Dedifferentiated amniotic fluid mesenchymal stem cell (primary cell): ENCODE results near the gene CASP6.
"Not testable (repeated sequence)": the region's sequence is repeated elsewhere in the genome, so short reads cannot be mapped to it uniquely, and the experiment has no call there.

Source experiments
- DNase-seq: peaks from one replicate; pipeline ENCODE4 v3.0.0-alpha.2; 2016; ENCODE audit errors: extremely low spot score

The CASP6 gene

DNA sequence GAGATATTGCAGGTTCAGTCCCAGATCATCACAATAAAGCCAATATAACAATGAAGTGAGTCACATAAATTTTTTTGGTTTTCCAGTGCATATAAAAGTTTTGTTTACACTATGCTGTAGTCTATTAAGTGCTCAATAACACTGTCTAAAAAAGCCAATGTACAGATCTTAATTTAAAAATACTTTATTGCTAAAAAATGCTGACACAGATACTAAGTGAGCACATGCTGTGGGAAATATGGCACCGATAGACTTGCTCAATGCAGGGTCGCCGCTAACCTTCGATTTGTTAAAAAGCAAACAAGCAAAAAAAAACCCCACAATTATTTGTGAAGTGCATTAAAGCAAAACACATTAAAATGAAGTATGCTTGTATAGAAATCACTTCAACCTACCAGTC, 16.4 kb upstream of the CASP6 start:
- DNase-seq: no peak

DNA sequence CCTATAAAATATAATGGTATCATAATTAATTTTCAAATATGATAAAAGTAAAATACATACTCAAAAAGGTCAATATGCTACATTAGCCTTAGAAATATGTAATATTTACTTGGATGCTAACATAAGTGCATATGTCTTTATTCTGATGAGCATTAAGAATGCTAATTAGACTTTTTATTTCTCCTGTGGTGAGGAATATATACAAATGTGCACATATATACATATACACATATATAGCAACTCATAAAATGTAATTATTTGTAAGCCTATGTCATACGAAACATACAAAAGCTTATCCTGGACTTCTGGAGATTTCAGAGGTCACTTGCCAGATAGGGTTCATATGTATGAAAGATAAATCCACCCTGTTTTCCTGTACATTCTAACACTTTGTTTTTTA, 15.5 kb upstream of the CASP6 start:
- DNase-seq: no peak

DNA sequence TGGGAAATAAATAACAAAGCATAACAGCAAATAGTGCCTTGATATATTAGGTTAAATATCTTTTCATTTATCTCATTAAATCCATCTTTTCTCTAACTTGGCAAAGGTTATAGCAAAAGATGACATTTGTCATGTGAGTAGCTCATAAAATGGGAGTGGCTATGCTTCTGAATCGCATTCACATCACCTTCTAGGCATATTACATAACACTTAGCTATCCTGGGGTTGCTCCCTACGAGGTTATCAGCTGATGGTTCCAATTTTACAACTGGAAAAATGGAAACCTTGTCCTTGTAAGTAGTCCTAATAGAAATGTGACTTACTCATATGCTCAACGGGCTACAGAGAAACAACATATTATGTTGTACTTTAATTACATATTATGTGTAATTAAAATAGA, 10.3 kb upstream of the CASP6 start:
- DNase-seq: no peak

DNA sequence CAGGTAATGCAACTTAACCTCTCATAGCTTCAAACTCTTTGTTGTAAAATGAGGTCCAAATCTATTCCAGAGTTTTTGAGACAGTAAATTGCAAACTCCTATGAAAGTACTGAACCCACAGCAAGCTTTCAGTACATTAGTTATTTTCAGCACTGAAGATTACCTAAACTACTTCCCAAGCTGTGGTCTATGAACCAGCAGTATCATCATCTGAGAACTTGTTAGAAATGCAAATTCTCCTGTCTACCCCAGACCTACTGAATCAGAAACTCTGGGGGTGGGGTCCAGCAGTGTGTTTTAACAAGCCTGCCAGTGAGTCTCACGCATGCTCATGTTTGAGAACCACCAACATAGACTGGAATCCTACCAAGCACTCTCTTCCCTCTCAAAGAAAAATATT, 5.7 kb upstream of the CASP6 start:
- no peak for DNase-seq

DNA sequence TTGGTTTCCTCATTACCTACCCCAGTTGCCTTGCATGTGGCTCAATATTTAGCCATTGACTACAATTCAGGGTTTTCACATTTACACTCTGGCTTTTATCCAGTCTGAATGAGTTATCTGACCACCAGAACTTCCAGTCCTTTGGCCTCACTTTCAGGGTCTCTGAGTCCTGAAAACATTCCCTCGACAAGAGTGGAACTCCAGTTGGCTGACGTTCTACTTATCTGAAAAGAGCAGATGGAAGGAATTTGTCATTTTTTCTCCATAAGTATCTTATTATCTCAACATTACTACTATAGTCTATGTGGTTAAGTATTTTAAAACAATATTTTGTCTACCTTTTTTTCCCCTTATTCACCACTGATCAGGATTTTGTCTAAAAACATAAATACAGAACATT, 5.2 kb upstream of the CASP6 start:
- no peak for DNase-seq

DNA sequence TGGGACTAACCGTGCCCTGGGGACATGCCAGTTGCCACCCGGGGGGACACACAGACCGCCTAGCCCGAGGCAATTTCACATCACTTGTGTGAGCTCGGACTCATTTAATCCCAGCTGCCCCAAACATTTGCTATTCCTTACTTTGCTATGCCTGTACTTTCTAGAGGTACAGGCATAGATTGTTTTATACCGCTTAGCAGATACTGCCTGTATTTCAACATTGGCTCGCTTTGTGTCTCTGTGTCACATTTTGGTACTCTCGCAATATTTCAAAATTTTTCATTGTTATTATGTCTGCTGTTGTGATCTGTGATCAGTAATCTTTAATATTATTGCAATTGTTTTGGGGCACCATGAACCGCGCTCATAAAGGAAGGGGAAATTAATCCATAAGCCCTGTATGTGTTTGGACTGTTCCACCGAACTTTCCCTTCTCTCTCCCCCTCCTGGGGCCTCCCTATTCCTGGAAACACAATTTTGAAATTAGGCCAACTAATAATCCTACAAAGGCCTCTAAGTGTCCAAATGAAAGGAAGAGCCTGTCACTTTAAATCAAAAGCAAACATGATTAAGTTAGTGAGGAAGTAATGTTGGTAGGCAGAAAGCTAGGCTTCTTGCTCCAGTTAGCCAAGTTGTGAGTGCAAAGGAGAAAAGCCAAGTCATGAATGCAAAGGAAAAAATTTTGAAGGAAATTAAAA, 568 bp upstream of the CASP6 start:
- DNase-seq: no peak

DNA sequence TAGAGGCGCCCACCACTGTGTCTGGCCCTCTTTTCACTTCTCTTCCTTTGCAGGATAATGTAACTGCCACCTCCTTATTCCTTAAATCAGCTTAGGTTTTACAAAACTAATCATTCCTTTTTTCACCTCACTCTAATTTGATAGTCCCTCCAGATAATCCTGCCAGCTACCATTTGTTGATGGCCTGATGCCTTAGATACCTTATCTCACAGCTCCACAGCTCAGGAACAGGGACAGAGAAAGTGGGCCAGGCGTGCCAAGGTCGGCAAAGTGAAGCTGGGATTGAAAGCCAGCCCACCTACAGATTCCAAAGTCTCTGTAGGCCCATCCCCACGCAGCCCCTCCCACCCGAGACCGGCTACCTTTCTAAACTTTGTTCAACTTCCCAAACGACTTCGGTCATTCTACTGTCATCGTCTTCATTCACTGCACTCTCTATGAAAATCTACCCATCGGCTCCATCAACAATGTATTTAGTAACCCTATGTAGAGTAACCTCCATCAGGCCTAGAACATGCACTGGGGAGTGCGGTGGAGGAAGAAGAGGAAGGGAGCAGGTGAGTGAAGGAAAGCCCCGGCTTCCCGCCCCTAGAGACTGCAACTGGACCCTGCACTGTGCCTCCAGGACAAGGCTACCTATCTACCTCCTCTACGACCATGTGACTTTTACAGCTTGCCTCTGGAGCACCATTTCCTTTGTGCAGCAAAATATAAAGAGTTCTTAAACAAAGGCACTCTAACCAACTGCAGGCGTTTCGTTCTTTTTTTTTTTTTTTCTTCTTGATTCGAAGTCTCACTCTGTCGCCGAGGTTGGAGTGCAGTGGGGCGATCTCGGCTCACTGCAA, 1.5 kb downstream of the CASP6 start:
- no peak for DNase-seq

DNA sequence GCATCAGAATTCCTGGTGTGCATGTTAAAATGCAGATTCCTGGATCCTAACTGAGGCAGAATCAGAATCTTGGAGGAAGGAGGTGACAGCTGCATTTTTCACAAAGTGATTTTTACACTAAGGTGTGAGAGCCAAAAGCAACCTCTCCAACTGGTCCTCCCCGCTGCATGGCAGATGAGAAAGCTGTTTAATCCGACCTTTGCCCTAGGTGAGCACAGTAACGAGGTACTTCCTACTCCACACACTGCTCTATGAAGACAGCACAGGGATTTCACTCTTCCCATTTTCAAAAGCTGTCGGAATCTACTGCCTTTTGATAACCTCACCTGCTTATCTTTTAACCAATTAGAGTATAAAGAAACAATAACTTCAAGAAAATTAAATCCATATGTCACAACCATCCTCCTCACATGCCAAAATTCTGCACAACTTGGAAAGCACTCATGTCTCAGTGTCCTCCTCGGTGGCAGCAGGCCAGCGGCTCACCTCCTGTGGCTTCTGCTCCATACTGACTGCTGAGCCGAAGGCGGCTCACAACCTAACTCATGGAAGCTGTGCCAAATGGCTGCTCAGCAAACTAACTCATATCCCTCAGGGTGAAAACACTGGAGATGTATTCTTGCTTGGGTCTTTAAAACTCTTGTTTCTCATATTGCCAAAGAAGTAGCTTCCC, 3.6 kb downstream of the CASP6 start:
- DNase-seq: no peak

DNA sequence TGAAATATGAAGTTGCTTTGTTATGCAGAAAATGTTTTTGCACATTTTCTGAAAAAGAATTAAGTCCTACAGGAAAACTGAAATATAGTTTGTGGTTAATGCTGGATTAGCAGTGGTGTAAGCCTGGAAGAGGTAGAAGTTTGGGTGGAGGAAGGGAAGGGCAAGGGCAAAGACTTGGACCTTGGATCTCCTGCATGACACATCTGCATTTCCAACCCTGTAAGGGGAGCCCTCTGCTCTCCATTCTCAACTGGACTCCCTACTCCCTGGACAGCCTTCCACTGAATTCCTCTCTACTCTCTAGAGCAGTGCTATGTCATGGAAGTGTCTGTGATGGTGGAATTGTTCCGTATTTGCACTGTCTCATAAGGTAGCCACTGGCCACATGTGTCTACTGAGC, 4.6 kb downstream of the CASP6 start:
- no peak for DNase-seq

DNA sequence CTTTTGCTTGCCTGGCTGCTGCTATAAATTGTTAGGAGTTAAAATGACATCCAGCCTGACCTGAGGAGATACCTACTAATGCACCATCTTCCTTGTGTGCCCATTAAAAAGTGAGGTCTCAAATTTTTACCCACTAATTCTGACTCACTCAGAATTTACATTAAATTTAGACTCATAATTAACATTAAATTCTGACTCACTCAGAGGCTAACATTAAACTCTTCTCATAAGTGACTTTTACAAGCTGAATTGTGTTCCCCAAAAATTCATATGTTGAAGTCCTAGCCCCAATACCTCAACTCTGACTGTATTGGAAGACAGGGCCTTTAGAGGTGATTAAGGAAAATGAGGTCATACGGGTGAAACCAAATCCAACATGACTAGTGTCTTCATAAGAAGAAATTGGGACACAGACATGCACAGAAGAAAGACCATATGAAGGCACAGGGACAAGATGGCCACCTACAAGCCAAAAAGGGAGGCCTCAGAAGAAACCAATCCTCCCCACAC, 11.8 kb downstream of the CASP6 start:
- no peak for DNase-seq

DNA sequence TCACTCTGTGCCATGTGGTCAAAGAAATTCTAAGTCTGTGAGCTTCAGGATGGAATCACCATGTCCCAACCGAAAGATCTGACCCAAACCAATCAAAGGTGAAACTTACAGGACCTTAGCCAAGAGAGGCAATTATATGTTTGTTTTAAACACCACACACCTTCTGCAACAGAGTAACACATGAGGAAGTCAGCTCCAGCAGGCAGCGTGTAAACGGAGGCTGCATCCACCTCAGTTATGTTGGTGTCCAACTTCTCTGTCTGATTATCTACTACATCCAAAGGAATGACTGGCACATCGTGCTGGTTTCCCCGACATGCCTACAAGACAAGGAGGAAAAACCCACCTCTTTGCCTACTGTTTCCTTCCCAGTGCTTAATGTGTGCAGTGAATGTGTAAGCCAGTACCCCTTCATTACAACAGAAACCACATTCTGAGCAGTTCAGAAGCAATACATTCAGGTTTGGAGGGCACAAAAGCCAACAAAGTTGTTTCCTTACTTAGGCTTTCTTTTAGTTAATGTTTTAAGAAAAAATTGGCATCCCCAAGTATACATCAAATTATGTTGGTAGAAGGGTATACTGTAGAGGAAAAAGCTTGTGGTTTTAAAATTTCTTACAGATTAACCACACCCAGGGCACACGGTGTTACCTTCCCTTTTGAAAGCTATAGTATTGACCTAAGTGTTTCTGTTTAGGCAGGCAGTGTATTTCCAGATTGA, 12.4 kb downstream of the CASP6 start:
- DNase-seq: no peak

DNA sequence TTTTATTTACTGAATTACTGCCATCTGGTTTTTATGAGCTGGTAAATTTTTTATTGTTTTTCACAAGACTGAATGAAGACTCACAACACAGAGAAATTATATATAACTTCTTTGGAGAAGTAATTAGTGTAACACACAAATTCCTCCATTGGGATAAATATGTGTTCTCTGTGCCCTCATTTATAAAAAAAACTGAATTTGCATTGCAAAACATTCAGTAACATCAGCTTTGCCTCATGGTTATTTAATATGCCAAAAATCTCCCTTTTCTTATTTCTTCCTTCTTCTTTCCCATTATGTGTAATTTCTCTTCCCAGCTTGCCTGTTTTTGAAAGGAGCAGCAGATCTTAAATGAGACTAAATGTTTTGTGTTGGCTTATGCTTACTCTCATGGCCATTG, 18.5 kb downstream of the CASP6 start:
- DNase-seq: no peak

DNA sequence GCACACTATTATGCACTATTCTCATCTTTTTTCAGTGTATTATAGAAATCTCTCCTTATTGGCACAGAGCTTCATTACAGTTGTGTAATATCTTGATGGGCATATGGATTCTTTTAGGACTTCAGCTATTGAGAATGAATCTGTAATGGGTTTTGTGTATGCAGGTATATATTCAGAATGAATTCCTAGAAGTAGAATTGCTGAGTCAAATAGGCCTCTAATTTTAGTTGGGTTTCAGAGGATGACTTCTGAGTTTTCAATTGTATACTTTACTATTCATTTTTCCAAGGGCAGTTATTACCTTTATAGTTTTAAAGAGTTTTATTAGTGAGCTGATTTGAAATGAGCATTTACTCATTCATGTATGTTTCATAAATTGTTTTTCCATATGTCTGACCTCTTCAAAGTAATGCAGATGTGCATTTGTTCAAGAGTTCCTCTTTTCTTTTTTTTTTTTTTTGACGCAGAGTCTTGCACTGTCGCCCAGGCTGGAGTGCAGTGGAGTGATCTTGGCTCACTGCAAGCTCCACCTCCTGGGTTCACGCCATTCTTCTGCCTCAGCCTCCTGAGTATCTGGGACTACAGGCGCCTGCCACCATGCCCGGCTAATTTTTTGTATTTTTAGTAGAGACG, 19.5 kb downstream of the CASP6 start:
- no peak for DNase-seq

DNA sequence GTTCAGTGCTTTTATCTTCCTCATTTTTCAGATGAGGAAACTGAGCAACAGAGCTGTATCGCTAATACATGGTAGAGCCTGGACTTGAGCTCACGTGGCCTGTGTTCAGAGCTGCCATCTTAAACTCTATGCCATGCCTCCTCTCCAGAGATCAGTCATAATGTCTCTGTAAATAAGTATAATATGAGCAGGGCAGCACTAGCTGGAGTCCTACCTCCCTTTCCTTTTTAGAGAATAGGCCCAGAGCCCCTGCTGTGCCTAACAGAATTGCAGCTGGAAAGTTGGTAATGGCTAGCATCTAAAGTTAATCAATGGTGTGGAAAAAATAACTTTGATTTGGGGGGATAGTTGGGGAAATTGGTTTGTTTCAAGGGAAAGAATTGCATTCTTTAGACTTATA, 20.4 kb downstream of the CASP6 start:
- no peak for DNase-seq

DNA sequence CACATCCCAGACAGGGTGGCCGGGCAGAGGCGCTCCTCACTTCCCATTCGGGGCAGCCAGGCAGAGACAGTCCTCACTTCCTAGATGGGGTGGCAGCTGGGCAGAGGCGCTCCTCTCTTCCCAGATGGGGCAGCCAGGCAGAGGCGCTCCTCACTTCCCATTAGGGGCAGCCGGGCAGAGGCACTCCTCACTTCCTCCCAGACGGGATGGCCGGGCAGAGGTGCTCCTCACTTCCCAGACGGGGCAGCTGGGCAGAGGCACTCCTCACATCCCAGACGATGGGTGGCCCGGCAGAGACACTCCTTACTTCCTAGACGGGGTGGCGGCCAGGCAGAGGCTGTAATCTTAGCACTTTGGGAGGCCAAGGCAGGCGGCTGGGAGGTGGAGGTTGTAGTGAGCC, 24.3 kb downstream of the CASP6 start:
- not testable (repeated sequence) for DNase-seq

DNA sequence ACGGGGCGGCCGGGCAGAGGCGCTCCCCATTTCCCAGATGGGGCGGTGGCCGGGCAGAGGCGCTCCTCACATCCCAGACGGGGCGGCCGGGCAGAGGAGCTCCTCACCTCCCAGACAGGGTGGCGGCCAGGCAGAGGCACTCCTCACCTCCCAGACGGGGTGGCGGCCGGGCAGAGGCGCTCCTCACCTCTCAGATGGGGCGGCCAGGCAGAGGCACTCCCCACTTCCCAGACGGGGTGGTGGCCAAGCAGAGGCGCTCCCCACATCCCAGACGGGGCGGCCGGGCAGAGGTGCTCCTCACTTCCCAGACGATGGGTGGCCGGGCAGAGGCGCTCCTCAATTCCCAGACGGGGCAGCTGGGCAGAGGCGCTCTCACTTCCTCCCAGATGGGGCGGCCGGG, 24.8 kb downstream of the CASP6 start:
- not testable (repeated sequence) for DNase-seq

DNA sequence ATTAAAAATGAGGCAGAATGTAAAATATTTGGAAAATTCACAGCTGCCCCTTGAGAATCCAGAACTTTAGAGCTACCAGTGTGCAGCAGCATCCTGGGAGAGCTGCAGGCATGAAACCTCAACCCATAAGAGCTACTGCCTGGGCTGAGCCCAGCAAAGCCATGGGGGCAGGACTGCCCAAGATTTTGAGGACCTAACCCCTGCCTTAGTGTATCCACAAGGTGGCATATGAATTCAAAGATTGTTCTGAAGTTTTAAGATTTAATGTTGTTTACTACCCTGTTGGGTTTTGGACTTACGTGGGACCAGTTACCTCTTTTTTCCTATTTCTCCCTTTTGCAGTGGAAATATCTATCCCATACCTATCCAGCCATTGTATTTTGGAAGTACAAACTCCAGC, 26.4 kb downstream of the CASP6 start:
- DNase-seq: no peak

DNA sequence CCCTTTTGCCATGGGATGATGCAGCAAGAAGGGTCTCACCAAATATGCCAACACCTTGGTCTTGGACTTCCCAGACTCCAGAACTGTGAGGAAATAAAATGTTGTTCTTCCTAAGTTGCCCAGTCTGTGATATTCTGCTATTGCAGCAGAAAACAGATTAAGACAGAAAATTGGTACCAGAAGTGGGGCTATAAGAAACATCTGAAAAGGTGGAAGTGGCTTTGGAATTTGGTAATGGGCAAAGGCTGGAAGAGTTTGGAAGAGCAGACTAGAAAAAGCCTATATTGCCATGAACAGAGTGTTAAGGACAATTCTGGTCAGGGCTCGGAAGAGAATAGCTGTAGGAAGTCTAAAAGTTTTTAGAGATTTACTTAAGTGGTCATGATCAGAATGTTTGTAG, 27.4 kb downstream of the CASP6 start:
- DNase-seq: no peak

DNA sequence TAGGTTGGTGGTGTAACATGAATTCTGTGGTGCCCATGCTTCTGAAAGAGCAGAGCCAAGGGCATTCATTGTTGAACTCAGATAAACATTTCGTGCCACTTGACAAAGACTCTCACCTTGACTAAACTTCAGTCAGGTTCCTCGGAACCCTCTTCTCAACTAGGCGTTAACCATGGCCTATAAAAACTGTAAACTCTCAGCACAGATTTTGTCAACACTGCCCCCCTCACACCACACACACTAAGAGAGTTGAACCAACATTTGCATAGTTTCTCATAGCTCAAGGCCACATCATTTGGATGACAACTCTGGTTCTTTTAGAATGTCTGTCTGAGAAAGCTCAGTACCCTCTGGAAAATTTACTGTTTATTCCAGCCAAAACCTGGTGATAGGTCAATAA, 28.1 kb downstream of the CASP6 start:
- DNase-seq: no peak

DNA sequence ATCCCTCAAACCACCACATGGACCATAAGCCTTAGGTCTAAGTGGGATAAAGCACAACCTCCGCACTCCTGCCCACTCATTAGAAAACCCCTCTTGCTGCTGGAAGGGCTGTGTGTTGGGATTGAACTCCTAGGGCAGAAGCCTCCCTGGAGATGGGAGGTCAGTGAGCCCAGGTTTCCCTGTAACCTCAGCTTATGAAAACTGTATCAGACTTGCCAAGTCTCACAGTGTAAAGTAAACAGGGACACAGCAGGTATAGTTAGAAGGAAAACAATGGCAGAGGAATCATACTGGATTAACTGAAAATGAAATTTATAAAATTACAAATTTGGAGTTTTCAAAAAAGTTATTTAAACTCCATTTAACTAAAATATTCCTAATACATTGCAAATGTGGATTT, 29.9 kb downstream of the CASP6 start:
- DNase-seq: no peak

DNA sequence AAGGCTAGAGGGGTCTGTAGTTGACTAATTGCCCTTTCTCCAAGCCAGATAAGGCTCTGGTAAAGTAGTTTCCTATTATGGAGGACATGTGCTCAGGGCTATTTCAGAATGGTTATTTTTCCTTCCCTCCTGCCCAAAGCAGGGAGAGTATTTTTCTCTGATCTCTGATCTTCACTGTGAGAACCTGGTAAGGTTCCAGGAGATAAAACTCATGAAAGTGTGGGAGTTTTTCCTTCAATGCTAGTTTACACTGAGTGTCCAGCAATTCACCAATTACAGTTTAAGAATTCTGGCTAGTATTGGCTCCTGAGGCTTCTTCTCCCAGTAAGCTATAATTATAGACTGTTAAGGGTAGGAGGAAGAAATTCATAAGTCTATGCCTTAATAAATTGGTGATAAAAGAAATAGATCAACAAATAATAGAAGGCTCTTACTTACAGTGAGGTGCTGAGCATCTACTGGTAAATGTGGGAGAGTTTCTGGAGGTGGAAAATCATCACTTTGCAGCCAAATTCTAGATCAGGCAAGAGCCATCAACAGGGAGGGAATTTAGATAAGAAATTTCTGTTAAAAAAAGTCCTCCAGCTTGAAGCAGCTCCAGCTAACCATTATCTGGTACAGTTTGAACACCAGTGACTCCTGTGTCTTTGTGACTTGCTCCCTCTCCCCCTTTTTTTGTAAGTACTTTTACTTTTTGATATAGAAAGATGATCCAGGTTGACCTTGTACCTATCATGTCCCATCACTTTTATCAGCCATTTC, 30.9 kb downstream of the CASP6 start:
- no peak for DNase-seq
